ENCODE data around the gene ARHGAP15. TPM values are rescaled to one million over a fixed set of nuclear protein-coding genes. Genes with fewer than 3 reads are reported as not detected.

The ARHGAP15 gene
- total and polyA plus RNA-seq, 5 experiments from 2014 or later, result 130 to 299 (median 217) TPM

- H3K27me3 Mint-ChIP-seq, result no peaks in the 10 kb centered on the region
- no peak overlapping the region for H3K4me3 Mint-ChIP-seq
- peaks cover 65 to 79% (median 65%) of the 10 kb centered on the region in 3 donors for H3K36me3 Mint-ChIP-seq
- peaks cover 0 to 20% (median 7%) of the 10 kb centered on the region in 9 donors for H3K9me3 Mint-ChIP-seq
- POLR2A ChIA-PET, result no interaction called here
- H3K27ac Mint-ChIP-seq, result no peak overlapping the region
- DNase-seq, result no peak
- peaks cover 2 to 12% (median 6%) of the 10 kb centered on the region in 4 donors for H3K4me1 Mint-ChIP-seq
- no peak for ATAC-seq
Measured at GRCh38 chr2:143623231-143623908, 494.2 kb downstream of the ARHGAP15 start.

DNA sequence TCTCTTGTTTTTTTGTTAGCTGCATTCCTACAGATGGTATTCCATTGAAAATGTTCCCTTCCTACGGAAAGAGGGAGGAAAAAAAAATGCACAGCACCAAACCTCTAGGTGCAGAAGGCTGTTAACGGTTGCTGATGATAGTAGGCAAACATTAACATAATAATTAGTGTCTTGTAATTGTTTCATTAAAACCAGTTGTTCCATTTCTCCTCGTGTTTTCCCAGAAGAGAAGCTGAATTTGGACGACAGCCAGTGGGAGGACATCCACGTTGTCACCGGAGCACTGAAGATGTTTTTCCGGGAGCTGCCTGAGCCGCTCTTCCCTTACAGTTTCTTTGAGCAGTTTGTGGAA is 494.7 kb downstream of the ARHGAP15 start:
- Mint-ChIP-seq H3K4me1 (peaks cover 3 to 15% (median 10%) of the 10 kb centered on the region in 4 donors), H3K27ac (no peak overlapping the region), H3K4me3 (no peak overlapping the region), H3K9me3 (peaks cover 0 to 22% (median 7%) of the 10 kb centered on the region in 9 donors), H3K36me3 (peaks cover 70 to 84% (median 70%) of the 10 kb centered on the region in 3 donors), H3K27me3 (no peaks in the 10 kb centered on the region)
- ATAC-seq, result no peak
- POLR2A ChIA-PET, result no interaction called here
- DNase-seq, result no peak

- no peaks in the 10 kb centered on the region for H3K27me3 Mint-ChIP-seq
- H3K27ac Mint-ChIP-seq, result peak overlapping the region in 2 of 10 donors; percentile 24 to 33
- peaks cover 10 to 31% (median 11%) of the 10 kb centered on the region in 4 donors for H3K4me1 Mint-ChIP-seq
- H3K4me3 Mint-ChIP-seq, result no peak overlapping the region
- ATAC-seq (no peak), DNase-seq (no peak)
- H3K36me3 Mint-ChIP-seq, result peaks cover 73 to 90% (median 82%) of the 10 kb centered on the region in 3 donors
- POLR2A ChIA-PET, result no interaction called here
- peaks cover 0 to 29% (median 7%) of the 10 kb centered on the region in 9 donors for H3K9me3 Mint-ChIP-seq
Measured at GRCh38 chr2:143629340-143629739, 500.1 kb downstream of the ARHGAP15 start.

GRCh38 chr2:143632751-143633374 is 503.6 kb downstream of the ARHGAP15 start:
- Mint-ChIP-seq H3K9me3 (peaks cover 8 to 34% (median 17%) of the 10 kb centered on the region in 9 donors), H3K27ac (peak overlapping the region in 2 of 10 donors; percentile 54 to 64), H3K36me3 (peaks cover 73 to 88% (median 78%) of the 10 kb centered on the region in 3 donors), H3K27me3 (no peaks in the 10 kb centered on the region), H3K4me1 (peaks cover 5 to 23% (median 10%) of the 10 kb centered on the region in 4 donors), H3K4me3 (no peak overlapping the region)
- no peak for DNase-seq
- ATAC-seq, result no peak
- POLR2A ChIA-PET, result no interaction called here

DNA sequence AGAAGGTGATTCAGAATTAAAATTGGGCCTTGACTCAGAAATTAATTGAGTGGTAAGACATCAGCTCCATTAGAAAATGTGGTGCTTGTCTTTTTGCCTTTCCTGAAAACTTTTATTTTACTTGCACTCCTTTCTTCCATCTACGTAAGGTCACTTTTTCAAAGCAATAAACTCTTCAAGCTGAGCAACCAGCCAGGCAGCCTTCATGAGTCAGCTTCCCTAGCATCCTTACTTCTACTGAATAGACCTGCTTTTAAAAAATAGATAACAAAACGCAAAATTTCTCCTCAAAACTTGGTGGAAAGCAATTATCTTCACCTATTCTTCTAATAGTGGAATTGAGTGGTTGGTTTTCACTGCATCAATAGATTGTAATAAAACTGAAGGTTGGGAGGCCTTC is 504.2 kb downstream of the ARHGAP15 start:
- peaks cover 5 to 19% (median 8%) of the 10 kb centered on the region in 4 donors for H3K4me1 Mint-ChIP-seq
- no peak overlapping the region for H3K4me3 Mint-ChIP-seq
- H3K9me3 Mint-ChIP-seq, result peaks cover 8 to 34% (median 17%) of the 10 kb centered on the region in 9 donors
- ATAC-seq (no peak), DNase-seq (no peak)
- peaks cover 68 to 82% (median 72%) of the 10 kb centered on the region in 3 donors for H3K36me3 Mint-ChIP-seq
- H3K27ac Mint-ChIP-seq, result peak overlapping the region in 4 of 10 donors; percentile 46 to 84 (median 62)
- POLR2A ChIA-PET, result no interaction called here
- H3K27me3 Mint-ChIP-seq, result no peaks in the 10 kb centered on the region

DNA sequence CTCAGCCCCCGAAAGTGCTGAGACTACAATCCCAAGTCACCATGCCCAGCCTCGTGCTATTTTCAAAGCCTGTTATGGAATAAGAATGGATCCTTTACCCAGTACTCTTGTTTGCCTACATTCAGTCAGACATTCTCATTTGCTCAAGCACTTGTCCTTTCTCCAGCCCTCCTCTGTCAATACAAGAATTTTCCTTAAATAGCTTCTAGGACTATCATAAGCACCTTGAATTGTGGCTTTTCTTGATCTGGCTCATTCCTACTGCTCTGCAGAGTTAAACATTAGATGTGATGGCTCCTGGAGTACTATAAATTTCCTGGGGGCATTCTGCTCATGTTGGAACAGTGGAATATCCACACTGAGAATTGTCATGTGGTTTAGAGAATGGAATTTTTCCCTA is 506.1 kb downstream of the ARHGAP15 start:
- H3K36me3 Mint-ChIP-seq, result peaks cover 63 to 88% (median 72%) of the 10 kb centered on the region in 3 donors
- POLR2A ChIA-PET, result no interaction called here
- H3K4me1 Mint-ChIP-seq, result peaks cover 2 to 17% (median 6%) of the 10 kb centered on the region in 4 donors
- peaks cover 8 to 34% (median 17%) of the 10 kb centered on the region in 9 donors for H3K9me3 Mint-ChIP-seq
- no peak for DNase-seq
- ATAC-seq, result no peak
- no peak overlapping the region for H3K4me3 Mint-ChIP-seq
- no peaks in the 10 kb centered on the region for H3K27me3 Mint-ChIP-seq
- no peak overlapping the region for H3K27ac Mint-ChIP-seq

DNA sequence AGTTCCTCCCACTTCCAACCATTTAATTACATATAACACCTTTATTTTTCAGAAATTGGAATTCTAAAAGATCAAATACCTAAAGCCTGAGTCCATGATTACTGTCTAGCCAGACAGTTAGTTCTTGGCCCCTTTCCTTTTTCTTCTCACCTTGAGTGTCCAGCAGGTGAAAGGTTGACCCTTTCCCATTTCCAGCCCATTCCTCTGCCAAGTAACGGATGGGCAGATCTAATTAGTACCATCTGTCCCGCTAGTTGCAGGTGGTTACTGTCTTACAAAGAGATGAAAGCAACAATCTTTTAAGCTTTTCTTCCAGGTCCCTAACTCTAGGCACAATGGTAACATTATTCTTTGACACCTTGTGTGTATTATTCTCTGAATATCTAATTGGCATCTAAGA is 506.7 kb downstream of the ARHGAP15 start:
- POLR2A ChIA-PET, result no interaction called here
- Mint-ChIP-seq H3K27me3 (no peaks in the 10 kb centered on the region), H3K36me3 (peaks cover 56 to 87% (median 75%) of the 10 kb centered on the region in 3 donors), H3K27ac (no peak overlapping the region), H3K9me3 (peaks cover 8 to 34% (median 17%) of the 10 kb centered on the region in 9 donors), H3K4me3 (peak overlapping the region in 1 of 10 donors; percentile 60), H3K4me1 (peaks cover 2 to 17% (median 6%) of the 10 kb centered on the region in 4 donors)
- no peak for DNase-seq
- ATAC-seq, result no peak

GRCh38 chr2:143640826-143641225 is 511.6 kb downstream of the ARHGAP15 start:
- H3K4me3 Mint-ChIP-seq, result no peak overlapping the region
- H3K27me3 Mint-ChIP-seq, result no peaks in the 10 kb centered on the region
- POLR2A ChIA-PET, result no interaction called here
- H3K9me3 Mint-ChIP-seq, result peaks cover 6 to 18% (median 12%) of the 10 kb centered on the region in 9 donors
- peaks cover 38 to 79% (median 70%) of the 10 kb centered on the region in 3 donors for H3K36me3 Mint-ChIP-seq
- ATAC-seq (no peak), DNase-seq (no peak)
- peak overlapping the region in 1 of 10 donors; percentile 49 for H3K27ac Mint-ChIP-seq
- H3K4me1 Mint-ChIP-seq, result peaks cover 0 to 18% (median 8%) of the 10 kb centered on the region in 4 donors

GRCh38 chr2:143645921-143646645 is 516.9 kb downstream of the ARHGAP15 start:
- Mint-ChIP-seq H3K4me3 (no peak overlapping the region), H3K27ac (peak overlapping the region in 2 of 10 donors; percentile 5 to 12), H3K36me3 (peaks cover 58 to 88% (median 87%) of the 10 kb centered on the region in 3 donors), H3K9me3 (peaks cover 0 to 18% (median 11%) of the 10 kb centered on the region in 9 donors), H3K4me1 (peaks cover 0 to 18% (median 8%) of the 10 kb centered on the region in 4 donors), H3K27me3 (no peaks in the 10 kb centered on the region)
- POLR2A ChIA-PET, result no interaction called here
- DNase-seq, result no peak
- no peak for ATAC-seq

GRCh38 chr2:143649226-143649740 is 520.1 kb downstream of the ARHGAP15 start:
- ATAC-seq (no peak), DNase-seq (no peak)
- H3K27me3 Mint-ChIP-seq, result no peaks in the 10 kb centered on the region
- peaks cover under 1 to 4% (median 2%) of the 10 kb centered on the region in 4 donors for H3K4me1 Mint-ChIP-seq
- POLR2A ChIA-PET, result no interaction called here
- H3K27ac Mint-ChIP-seq, result peak overlapping the region in 1 of 10 donors; percentile 16
- H3K4me3 Mint-ChIP-seq, result no peak overlapping the region
- H3K9me3 Mint-ChIP-seq, result peaks cover 9 to 38% (median 26%) of the 10 kb centered on the region in 9 donors
- peaks cover 60 to 85% (median 82%) of the 10 kb centered on the region in 3 donors for H3K36me3 Mint-ChIP-seq

GRCh38 chr2:143652692-143653091 is 523.5 kb downstream of the ARHGAP15 start:
- POLR2A ChIA-PET, result no interaction called here
- DNase-seq (no peak), ATAC-seq (no peak)
- peaks cover 0 to 15% (median 4%) of the 10 kb centered on the region in 4 donors for H3K4me1 Mint-ChIP-seq
- peaks cover 9 to 45% (median 26%) of the 10 kb centered on the region in 9 donors for H3K9me3 Mint-ChIP-seq
- H3K27me3 Mint-ChIP-seq, result no peaks in the 10 kb centered on the region
- no peak overlapping the region for H3K27ac Mint-ChIP-seq
- H3K36me3 Mint-ChIP-seq, result peaks cover 58 to 83% (median 73%) of the 10 kb centered on the region in 3 donors
- H3K4me3 Mint-ChIP-seq, result peak overlapping the region in 1 of 10 donors; percentile 15

GRCh38 chr2:143668234-143668633 is 539.0 kb downstream of the ARHGAP15 start:
- no peaks in the 10 kb centered on the region for H3K27me3 Mint-ChIP-seq
- H3K4me3 Mint-ChIP-seq, result no peak overlapping the region
- peaks cover 0 to 10% (median 7%) of the 10 kb centered on the region in 4 donors for H3K4me1 Mint-ChIP-seq
- POLR2A ChIA-PET, result no interaction called here
- peaks cover 0 to 37% (median 27%) of the 10 kb centered on the region in 3 donors for H3K36me3 Mint-ChIP-seq
- DNase-seq (no peak), ATAC-seq (no peak)
- H3K27ac Mint-ChIP-seq, result peak overlapping the region in 5 of 10 donors; percentile 1 to 61 (median 35)
- peaks cover 0 to 2% (median 0%) of the 10 kb centered on the region in 9 donors for H3K9me3 Mint-ChIP-seq

All from naive thymus-derived CD8-positive, alpha-beta T cell (primary cell).